GM12878 (cell line): Measurements from ENCODE around the gene MLST8. TPM values are rescaled to one million over a fixed set of nuclear protein-coding genes. Genes with fewer than 3 reads are reported as not detected.

Experiments used
- ATAC-seq: fragments of 200-7000 bp; cut with Tn5 transposase; 3 replicates; pipeline ENCODE4 v1.9.1; 2020; ENCODE audit warnings: mild to moderate bottlenecking, moderate library complexity
- BruUV-seq: library from RNA; stranded (reverse); fragments of 400-500 nt; replicated peaks from 2 replicates; lab custom pipeline; 2021; lab: Mats Ljungman, UMichigan
- CTCF ChIA-PET: fragments of 300-600 bp; sonication (Branson Sonifier 250); formaldehyde crosslinking; extraction: SDS; loops from one replicate; lab custom pipeline; 2021; ENCODE audit warnings: inconsistent platforms; lab: Yijun Ruan, JAX
- POLR2A ChIA-PET: fragments of 350-600 bp; formaldehyde crosslinking; extraction: SDS; loops from one replicate; lab custom pipeline; 2021; ENCODE audit warnings: inconsistent platforms; lab: Charles Lee
- RAD21 ChIA-PET: fragments of 300-600 bp; sonication (Branson Sonifier 250); formaldehyde crosslinking; loops from one replicate; lab custom pipeline; 2023; ENCODE audit warnings: antibody characterized with exemption; ENCODE audit not compliant: unreplicated experiment; lab: Charles Lee
- SMC1A ChIA-PET: fragments of 300-600 bp; sonication (Branson Sonifier 250); formaldehyde crosslinking; loops from one replicate; lab custom pipeline; 2023; ENCODE audit not compliant: unreplicated experiment, uncharacterized antibody; lab: Charles Lee
- DNase-seq: peaks from one replicate; pipeline ENCODE4 v3.0.0-alpha.2; 2011; ENCODE audit warnings: low read depth, low spot score
- FAIRE-seq: peaks from 3 replicates; lab custom pipeline; 2011; peaks lifted over from hg19 to GRCh38; lab: Jason Lieb, UNC
- H2AFZ ChIP-seq: 2 replicates; pipeline ENCODE4 v1.6.0; 2011; ENCODE audit warnings: low read depth, low read length, control low read depth; ENCODE audit not compliant: control insufficient read depth
- H3K27ac ChIP-seq: 2 replicates; pipeline ENCODE4 v1.5.1; 2011; ENCODE audit warnings: control low read depth; ENCODE audit not compliant: control insufficient read depth, insufficient read depth
- H3K27me3 ChIP-seq, 2 experiments: replicated peaks in 1 of 2; 2 replicates each; pipeline versions ENCODE4 v1.6.0 to v1.6.1; 2011; ENCODE audit warnings: low read length in 1 of 2; ENCODE audit not compliant: control insufficient read depth in 2 of 2, insufficient read depth in 2 of 2
- H3K36me3 ChIP-seq, 2 experiments: 2 replicates each; pipeline ENCODE4 v1.5.1; 2011; ENCODE audit warnings: low read length in 1 of 2; ENCODE audit not compliant: control insufficient read depth in 2 of 2, insufficient read depth in 2 of 2
- H3K4me1 ChIP-seq: 2 replicates; pipeline ENCODE4 v1.6.1; 2011; ENCODE audit warnings: mild to moderate bottlenecking, low read length, moderate library complexity, mixed read lengths; ENCODE audit not compliant: control insufficient read depth, insufficient read depth
- H3K4me2 ChIP-seq: 2 replicates; pipeline ENCODE4 v1.6.0; 2011; ENCODE audit warnings: control low read depth; ENCODE audit not compliant: control insufficient read depth, insufficient read depth
- H3K4me3 ChIP-seq: fragments of 200-600 bp; sonication (generic); 2 replicates; pipeline ENCODE4 v1.5.1; 2016
- H3K79me2 ChIP-seq: 2 replicates; pipeline ENCODE4 v1.6.0; 2011; ENCODE audit warnings: low read length; ENCODE audit not compliant: control insufficient read depth, insufficient read depth
- H3K9ac ChIP-seq: 2 replicates; pipeline ENCODE4 v1.8.0; 2011; ENCODE audit warnings: low read length, control low read depth, mixed read lengths; ENCODE audit not compliant: control insufficient read depth, insufficient read depth
- H3K9me3 ChIP-seq: replicated peaks from 3 replicates; pipeline ENCODE4 v1.5.1; 2011; ENCODE audit warnings: mild to moderate bottlenecking, low read length; ENCODE audit not compliant: control insufficient read depth, insufficient read depth
- H4K20me1 ChIP-seq: 2 replicates; pipeline ENCODE4 v1.6.0; 2011; ENCODE audit not compliant: control insufficient read depth, insufficient read depth
- BCL11A ChIP-seq: IDR thresholded peaks from 2 replicates; pipeline ENCODE4 v1.6.1; 2011; ENCODE audit warnings: low read depth, low read length
- IRF4 ChIP-seq: IDR thresholded peaks from 2 replicates; pipeline ENCODE4 v1.6.1; 2011; ENCODE audit warnings: low read depth, low read length
- SRF ChIP-seq, 2 experiments: IDR thresholded peaks; 2 replicates each; pipeline ENCODE4 v1.6.1; 2011; ENCODE audit warnings: low read depth in 2 of 2, low read length in 2 of 2, mild to moderate bottlenecking in 1 of 2, moderate library complexity in 1 of 2
- ZNF274 ChIP-seq: IDR thresholded peaks from one replicate; pipeline ENCODE4 v1.8.0; 2011; ENCODE audit not compliant: insufficient read length, insufficient read depth
- WGBS: methylation state at CpG from one replicate; pipeline ENCODE4 v1.1.6; 2016; ENCODE audit warnings: low lambda C conversion rate; ENCODE audit not compliant: insufficient replicate concordance, insufficient coverage; ENCODE audit errors: missing lambda C conversion rate; 5-methylcytosine and 5-hydroxymethylcytosine counted together
- in situ Hi-C: fragments of 300-500 bp; cut with MboI; formaldehyde crosslinking; loops from 9 replicates; pipeline ENCODE4 v1.14.3; 2018; ENCODE audit warnings: mixed read lengths
- intact Hi-C: fragments of 100-400 bp; cut with micrococcal nuclease; formaldehyde crosslinking; loops from one replicate; pipeline ENCODE4 v1.14.2; 2022; ENCODE audit not compliant: unreplicated experiment
- polyA plus RNA-seq, 11 experiments: library from polyadenylated mRNA; depleted of rRNA in 4 of 11; unstranded in 6 of 11; stranded (reverse) in 5 of 11; fragments of >200 nt; fragmentation: Nextera tagmentation in 4 of 11; fragmentation: Illumina TruSeq in 1 of 11; extraction: Ambion mirVana in 4 of 11; extraction: Trizol in 1 of 11; gene quantifications; 1 replicate in 1 of 11; 2 replicates in 10 of 11; pipeline versions ENCODE4 v1.2.1 to v1.2.3, GENCODE V29; 2011 to 2016; ENCODE audit warnings: inconsistent platforms in 2 of 11, missing spikeins in 2 of 11, low read depth in 1 of 11
- total RNA-seq, 4 experiments: library from RNA; depleted of rRNA in 3 of 4; stranded (reverse); fragments of >200 nt in 3 of 4; fragmentation: Illumina TruSeq in 1 of 4; extraction: Trizol in 1 of 4; gene quantifications; 2 replicates each; pipeline versions ENCODE4 v1.2.1 to v1.2.3, GENCODE V29; 2013 to 2021

The MLST8 gene
- total and polyA plus RNA-seq, 10 of the 15 experiments (the other 5 are each of a cell fraction or from before 2014, with no cell fraction given) = 1.0 to 114 (median 64.2) TPM

DNA sequence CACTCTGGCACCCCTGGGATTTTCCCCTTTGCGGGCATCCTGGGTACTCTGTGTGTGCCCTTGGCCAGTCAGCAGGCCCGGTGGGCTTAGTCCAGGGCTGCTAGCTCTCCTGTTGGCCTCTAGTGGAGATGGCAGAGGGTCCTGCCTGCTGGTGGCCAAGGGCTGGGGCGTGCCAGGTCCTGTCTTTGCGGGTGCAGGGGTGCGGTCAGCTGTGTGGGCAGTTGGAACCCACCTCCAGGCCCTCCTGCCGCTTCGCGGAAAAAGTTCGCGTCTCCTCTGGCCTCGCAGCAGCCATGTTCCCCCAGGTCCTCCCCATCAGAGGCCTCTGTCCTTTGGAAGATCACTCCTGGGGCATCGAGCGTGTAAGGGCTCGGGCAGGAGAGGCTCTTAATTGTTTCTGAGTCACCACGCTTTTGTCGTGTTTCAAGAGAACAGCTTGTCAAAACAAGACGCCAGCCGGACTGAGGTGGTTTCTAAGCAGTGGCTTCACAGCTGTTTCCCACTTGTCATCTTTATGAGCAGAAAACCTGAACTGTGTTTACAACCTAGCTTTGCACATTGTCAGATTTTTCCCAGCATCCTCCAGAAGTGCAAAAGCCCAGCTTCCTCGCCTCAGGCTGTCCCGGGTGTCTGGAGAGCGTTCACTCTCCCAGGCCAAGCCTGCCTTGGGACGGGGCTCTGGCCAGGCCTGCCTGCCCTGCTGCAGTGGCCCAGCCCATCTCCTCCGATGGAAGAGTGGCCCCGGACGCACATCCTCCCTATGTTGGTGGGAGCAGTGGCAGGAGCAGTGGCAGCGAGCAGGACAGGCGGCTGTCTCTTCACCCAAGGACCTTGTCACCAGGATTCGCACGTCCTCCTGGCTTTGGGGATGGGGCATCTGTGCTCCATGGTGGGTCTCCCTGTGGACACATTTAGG lies 26.0 kb downstream of the MLST8 start (continued):
- TF ChIP-seq ZNF274 = no peak

DNA sequence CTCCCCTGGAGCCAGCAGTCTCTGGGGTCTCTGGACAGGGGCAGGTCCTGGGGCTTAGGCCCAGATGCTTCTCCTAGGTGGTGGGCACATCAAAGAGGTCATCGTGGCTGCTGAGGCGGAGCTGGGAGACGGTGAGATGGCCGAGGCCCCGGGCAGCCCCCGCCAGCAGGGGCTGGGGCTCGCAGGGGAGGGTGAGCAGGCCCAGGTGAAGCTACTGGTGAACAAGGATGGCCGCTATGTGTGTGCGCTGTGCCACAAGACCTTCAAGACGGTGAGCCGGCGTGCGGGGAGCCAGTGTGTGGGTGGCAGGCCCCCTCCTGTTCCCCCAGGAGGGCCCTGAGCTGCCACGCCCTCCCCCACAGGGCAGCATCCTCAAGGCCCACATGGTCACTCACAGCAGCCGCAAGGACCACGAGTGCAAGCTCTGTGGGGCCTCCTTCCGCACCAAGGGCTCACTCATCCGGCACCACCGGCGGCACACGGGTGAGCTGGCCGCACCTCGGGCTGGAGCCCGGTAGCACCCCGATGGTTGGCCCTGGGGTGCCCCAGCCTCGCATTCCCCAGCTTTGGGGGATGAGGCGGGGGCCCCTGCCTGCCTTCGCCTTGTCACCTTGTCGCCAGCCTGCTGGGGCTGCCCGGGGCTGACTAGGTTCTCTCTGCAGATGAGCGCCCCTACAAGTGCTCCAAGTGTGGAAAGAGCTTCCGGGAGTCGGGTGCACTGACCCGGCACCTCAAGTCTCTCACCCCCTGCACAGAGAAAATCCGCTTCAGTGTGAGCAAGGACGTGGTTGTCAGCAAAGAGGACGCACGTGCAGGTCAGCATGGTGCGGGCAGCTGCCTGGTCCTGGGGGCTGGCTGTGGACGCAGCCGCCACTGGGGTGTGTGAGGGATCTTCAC lies 27.1 kb downstream of the MLST8 start:
- Histone ChIP-seq H3K27me3 (no peaks in the 10 kb centered on the region), H4K20me1 (no peaks in the 10 kb centered on the region), H3K36me3 (peaks cover 4 to 46% of the 10 kb centered on the region in 2 experiments; a peak in 3 of 4 replicates), H3K9ac (no peak overlapping the region), H3K4me2 (no peak overlapping the region), H3K4me1 (no peaks in the 10 kb centered on the region), H3K4me3 (no peak overlapping the region), H2AFZ (no peak overlapping the region), H3K79me2 (no peaks in the 10 kb centered on the region; the same call in 1 of the 2 replicates), H3K27ac (no peak overlapping the region), H3K9me3 (no peaks in the 10 kb centered on the region)
- ChIA-PET CTCF (no interaction called here), SMC1A (no interaction called here), POLR2A (no interaction called here), RAD21 (no interaction called here)
- TF ChIP-seq SRF (IDR thresholded peaks at IDR 0.05; ENCODE audit: low read depth in 2 of 2, low read length in 2 of 2) (no peak), IRF4 (no peak), BCL11A (no peak)
- in situ Hi-C loops (no loop called here), intact Hi-C loops (no loop called here)
- no TSS peak for BruUV-seq
- ATAC-seq (no peak), DNase-seq (no peak), FAIRE-seq (no peak)
- WGBS = 94% methylated on average over 36 of the region's 41 CpGs
